HepG2 (cell line): ENCODE measurements around the gene PLEKHG5. TPM values are rescaled to one million over a fixed set of nuclear protein-coding genes. Genes with fewer than 3 reads are reported as not detected.
A peak's percentile ranks its signal among the peaks of the same experiment; 100 is the strongest.

Source experiments
- ARID5B ChIP-seq: IDR thresholded peaks from 2 replicates; pipeline ENCODE4 v1.4.0; 2020; ENCODE audit warnings: mild to moderate bottlenecking, missing genetic modification reagents
- FOXA3 ChIP-seq: IDR thresholded peaks from 2 replicates; pipeline ENCODE4 v1.6.1; 2016; ENCODE audit warnings: missing genetic modification reagents, missing compliant biosample characterization
- GMEB2 ChIP-seq: IDR thresholded peaks from 2 replicates; pipeline ENCODE4 v1.6.1; 2016; ENCODE audit warnings: missing biosample characterization, missing genetic modification reagents, low read depth
- GPBP1L1 ChIP-seq: sonication (generic); formaldehyde crosslinking; IDR thresholded peaks from 2 replicates; pipeline ENCODE4 v1.5.0; 2020; ENCODE audit warnings: mild to moderate bottlenecking, missing genetic modification reagents
- MEIS1 ChIP-seq: sonication (generic); formaldehyde crosslinking; IDR thresholded peaks from 2 replicates; pipeline ENCODE4 v1.9.0; 2021; ENCODE audit warnings: mild to moderate bottlenecking, missing genetic modification reagents, moderate library complexity, borderline replicate concordance
- NFRKB ChIP-seq: fragments of 450-650 bp; IDR thresholded peaks from 2 replicates; pipeline ENCODE4 v1.6.1; 2017
- PITX1 ChIP-seq: sonication (generic); formaldehyde crosslinking; IDR thresholded peaks from 2 replicates; pipeline ENCODE4 v1.5.1; 2020; ENCODE audit warnings: mild to moderate bottlenecking, missing genetic modification reagents
- SIX4 ChIP-seq: sonication (generic); formaldehyde crosslinking; IDR thresholded peaks from 2 replicates; pipeline ENCODE4 v1.4.0; 2020; ENCODE audit warnings: missing genetic modification reagents
- SNAPC4 ChIP-seq: sonication (generic); formaldehyde crosslinking; IDR thresholded peaks from 2 replicates; pipeline ENCODE4 v1.4.0; 2020; ENCODE audit warnings: mild to moderate bottlenecking, missing genetic modification reagents
- TBX2 ChIP-seq: sonication (generic); formaldehyde crosslinking; IDR thresholded peaks from 2 replicates; pipeline ENCODE4 v1.5.0; 2020; ENCODE audit warnings: missing genetic modification reagents, mild to moderate bottlenecking, borderline replicate concordance
- ZBTB26 ChIP-seq: IDR thresholded peaks from 2 replicates; pipeline ENCODE4 v1.6.1; 2016; ENCODE audit warnings: missing compliant biosample characterization, missing genetic modification reagents, borderline replicate concordance
- ZNF496 ChIP-seq: sonication (generic); formaldehyde crosslinking; IDR thresholded peaks from 2 replicates; pipeline ENCODE4 v1.8.1; 2023; ENCODE audit warnings: mild to moderate bottlenecking, moderate library complexity, missing genetic modification reagents; ENCODE audit not compliant: insufficient replicate concordance
- ZSCAN25 ChIP-seq: sonication (generic); formaldehyde crosslinking; IDR thresholded peaks from 2 replicates; pipeline ENCODE4 v1.8.0; 2022; ENCODE audit warnings: mild to moderate bottlenecking, missing genetic modification reagents
- ZSCAN30 ChIP-seq: sonication (generic); formaldehyde crosslinking; IDR thresholded peaks from 2 replicates; pipeline ENCODE4 v1.5.0; 2020; ENCODE audit warnings: mild to moderate bottlenecking, missing genetic modification reagents
- ZSCAN31 ChIP-seq: sonication (generic); formaldehyde crosslinking; IDR thresholded peaks from 2 replicates; pipeline ENCODE4 v1.5.0; 2020; ENCODE audit warnings: low read depth, mild to moderate bottlenecking, missing genetic modification reagents
- polyA plus RNA-seq, 8 experiments: library from polyadenylated mRNA; depleted of rRNA in 3 of 8; stranded (reverse) in 7 of 8; unstranded in 1 of 8; fragments of >200 nt; fragmentation: Illumina TruSeq in 4 of 8; extraction: Trizol in 4 of 8; gene quantifications; 2 replicates each; pipeline versions ENCODE4 v1.2.1 to v1.2.3, GENCODE V29; 2011 to 2016; ENCODE audit warnings: low read depth in 4 of 8, missing spikeins in 1 of 8, mixed read lengths in 1 of 8; ENCODE audit not compliant: insufficient read depth in 1 of 8
- total RNA-seq, 5 experiments: library from RNA; depleted of rRNA; stranded (reverse); fragments of >200 nt; fragmentation: Illumina TruSeq; extraction: Trizol; gene quantifications; 2 replicates each; pipeline ENCODE4 v1.2.3, GENCODE V29; 2016; ENCODE audit warnings: low read depth in 1 of 5

PLEKHG5 gene
- total and polyA plus RNA-seq, 2 of the 13 experiments (the other 11 are each of a cell fraction or from before 2014, with no cell fraction given) = 1.9 to 3.5 TPM

GRCh38 chr1:6447016-6447817 lies 44.2 kb downstream of the PLEKHG5 start (continued):
- TF ChIP-seq SNAPC4 (CRISPR knock-in tag) (peak; percentile 85; the same call in 1 of the 2 replicates), PITX1 (peak; percentile 80), ZSCAN25 (CRISPR knock-in tag) (peak; percentile 88; the same call in 1 of the 2 replicates), ZSCAN30 (CRISPR knock-in tag) (no peak), GPBP1L1 (CRISPR knock-in tag) (no peak), SIX4 (peak; percentile 97), NFRKB (no peak), ARID5B (CRISPR knock-in tag) (no peak; the same call in none of the 2 replicates), TBX2 (CRISPR knock-in tag) (peak; percentile 88; the same call in 1 of the 2 replicates), ZNF496 (CRISPR knock-in tag) (no peak), ZBTB26 (CRISPR knock-in tag) (no peak), FOXA3 (CRISPR knock-in tag) (peak; percentile 47), GMEB2 (peak; percentile 59), MEIS1 (peak; percentile 71; the same call in 1 of the 2 replicates), ZSCAN31 (CRISPR knock-in tag) (peak; percentile 48; the same call in 1 of the 2 replicates)
